GM12878 (cell line): Measurements from ENCODE around the gene BLNK. TPM values are rescaled to one million over a fixed set of nuclear protein-coding genes. Genes with fewer than 3 reads are reported as not detected.

Source experiments
- ATAC-seq: fragments of 200-7000 bp; cut with Tn5 transposase; 3 replicates; pipeline ENCODE4 v1.9.1; 2020; ENCODE audit warnings: mild to moderate bottlenecking, moderate library complexity
- BruUV-seq: library from RNA; stranded (reverse); fragments of 400-500 nt; replicated peaks from 2 replicates; lab custom pipeline; 2021; lab: Mats Ljungman, UMichigan
- CTCF ChIA-PET: fragments of 300-600 bp; sonication (Branson Sonifier 250); formaldehyde crosslinking; extraction: SDS; loops from one replicate; lab custom pipeline; 2021; ENCODE audit warnings: inconsistent platforms; lab: Yijun Ruan, JAX
- POLR2A ChIA-PET: fragments of 350-600 bp; formaldehyde crosslinking; extraction: SDS; loops from one replicate; lab custom pipeline; 2021; ENCODE audit warnings: inconsistent platforms; lab: Charles Lee
- RAD21 ChIA-PET: fragments of 300-600 bp; sonication (Branson Sonifier 250); formaldehyde crosslinking; loops from one replicate; lab custom pipeline; 2023; ENCODE audit warnings: antibody characterized with exemption; ENCODE audit not compliant: unreplicated experiment; lab: Charles Lee
- SMC1A ChIA-PET: fragments of 300-600 bp; sonication (Branson Sonifier 250); formaldehyde crosslinking; loops from one replicate; lab custom pipeline; 2023; ENCODE audit not compliant: unreplicated experiment, uncharacterized antibody; lab: Charles Lee
- DNase-seq: peaks from one replicate; pipeline ENCODE4 v3.0.0-alpha.2; 2011; ENCODE audit warnings: low read depth, low spot score
- FAIRE-seq: peaks from 3 replicates; lab custom pipeline; 2011; peaks lifted over from hg19 to GRCh38; lab: Jason Lieb, UNC
- H2AFZ ChIP-seq: 2 replicates; pipeline ENCODE4 v1.6.0; 2011; ENCODE audit warnings: low read depth, low read length, control low read depth; ENCODE audit not compliant: control insufficient read depth
- H3K27ac ChIP-seq: 2 replicates; pipeline ENCODE4 v1.5.1; 2011; ENCODE audit warnings: control low read depth; ENCODE audit not compliant: control insufficient read depth, insufficient read depth
- H3K27me3 ChIP-seq, 2 experiments: replicated peaks in 1 of 2; 2 replicates each; pipeline versions ENCODE4 v1.6.0 to v1.6.1; 2011; ENCODE audit warnings: low read length in 1 of 2; ENCODE audit not compliant: control insufficient read depth in 2 of 2, insufficient read depth in 2 of 2
- H3K36me3 ChIP-seq, 2 experiments: 2 replicates each; pipeline ENCODE4 v1.5.1; 2011; ENCODE audit warnings: low read length in 1 of 2; ENCODE audit not compliant: control insufficient read depth in 2 of 2, insufficient read depth in 2 of 2
- H3K4me1 ChIP-seq: 2 replicates; pipeline ENCODE4 v1.6.1; 2011; ENCODE audit warnings: mild to moderate bottlenecking, low read length, moderate library complexity, mixed read lengths; ENCODE audit not compliant: control insufficient read depth, insufficient read depth
- H3K4me2 ChIP-seq: 2 replicates; pipeline ENCODE4 v1.6.0; 2011; ENCODE audit warnings: control low read depth; ENCODE audit not compliant: control insufficient read depth, insufficient read depth
- H3K4me3 ChIP-seq: fragments of 200-600 bp; sonication (generic); 2 replicates; pipeline ENCODE4 v1.5.1; 2016
- H3K79me2 ChIP-seq: 2 replicates; pipeline ENCODE4 v1.6.0; 2011; ENCODE audit warnings: low read length; ENCODE audit not compliant: control insufficient read depth, insufficient read depth
- H3K9ac ChIP-seq: 2 replicates; pipeline ENCODE4 v1.8.0; 2011; ENCODE audit warnings: low read length, control low read depth, mixed read lengths; ENCODE audit not compliant: control insufficient read depth, insufficient read depth
- H3K9me3 ChIP-seq: replicated peaks from 3 replicates; pipeline ENCODE4 v1.5.1; 2011; ENCODE audit warnings: mild to moderate bottlenecking, low read length; ENCODE audit not compliant: control insufficient read depth, insufficient read depth
- H4K20me1 ChIP-seq: 2 replicates; pipeline ENCODE4 v1.6.0; 2011; ENCODE audit not compliant: control insufficient read depth, insufficient read depth
- BCL11A ChIP-seq: IDR thresholded peaks from 2 replicates; pipeline ENCODE4 v1.6.1; 2011; ENCODE audit warnings: low read depth, low read length
- CBFB ChIP-seq: IDR thresholded peaks from 2 replicates; pipeline ENCODE4 v1.6.1; 2016; ENCODE audit warnings: antibody characterized with exemption, low read depth
- CREB1 ChIP-seq: IDR thresholded peaks from 2 replicates; pipeline ENCODE4 v1.6.1; 2012; ENCODE audit warnings: low read depth, mild to moderate bottlenecking, inconsistent platforms
- FOXM1 ChIP-seq: IDR thresholded peaks from 2 replicates; pipeline ENCODE4 v1.6.1; 2012; ENCODE audit warnings: low read depth, mild to moderate bottlenecking, inconsistent platforms, low read length, moderate library complexity
- HDGF ChIP-seq: fragments of 450-650 bp; IDR thresholded peaks from 2 replicates; pipeline ENCODE4 v1.6.1; 2016; ENCODE audit warnings: antibody characterized with exemption
- HSF1 ChIP-seq: fragments of 150-350 bp; IDR thresholded peaks from 2 replicates; pipeline ENCODE4 v1.6.1; 2014; ENCODE audit warnings: mild to moderate bottlenecking, low read depth, low read length
- LARP7 ChIP-seq: fragments of 450-650 bp; IDR thresholded peaks from 2 replicates; pipeline ENCODE4 v1.6.1; 2017; ENCODE audit warnings: mild to moderate bottlenecking
- MYC ChIP-seq: IDR thresholded peaks from 2 replicates; pipeline ENCODE4 v1.6.1; 2011; ENCODE audit warnings: mild to moderate bottlenecking, low read length, moderate library complexity, inconsistent platforms; ENCODE audit not compliant: insufficient read depth, insufficient replicate concordance, insufficient read length, severe bottlenecking
- NRF1 ChIP-seq: conservative IDR thresholded peaks from 2 replicates; pipeline ENCODE4 v1.6.1; 2011; ENCODE audit warnings: mild to moderate bottlenecking, low read depth, low read length, improper control_type of control experiment
- POLR2AphosphoS5 ChIP-seq: IDR thresholded peaks from 2 replicates; pipeline ENCODE4 v1.6.1; 2011; ENCODE audit warnings: mild to moderate bottlenecking, low read length, inconsistent platforms
- RAD21 ChIP-seq: IDR thresholded peaks from 2 replicates; pipeline ENCODE4 v1.6.1; 2011; ENCODE audit warnings: mild to moderate bottlenecking, low read depth, low read length, moderate library complexity; ENCODE audit not compliant: insufficient read depth
- RBBP5 ChIP-seq: fragments of 200-600 bp; sonication (generic); conservative IDR thresholded peaks from 2 replicates; pipeline ENCODE4 v1.6.1; 2016
- SMAD5 ChIP-seq: IDR thresholded peaks from 2 replicates; pipeline ENCODE4 v1.6.1; 2016; ENCODE audit warnings: antibody characterized with exemption, low read depth
- ZSCAN29 ChIP-seq: fragments of 450-650 bp; IDR thresholded peaks from 2 replicates; pipeline ENCODE4 v1.6.1; 2017; ENCODE audit warnings: mild to moderate bottlenecking, moderate library complexity
- in situ Hi-C: fragments of 300-500 bp; cut with MboI; formaldehyde crosslinking; loops from 9 replicates; pipeline ENCODE4 v1.14.3; 2018; ENCODE audit warnings: mixed read lengths
- intact Hi-C: fragments of 100-400 bp; cut with micrococcal nuclease; formaldehyde crosslinking; loops from one replicate; pipeline ENCODE4 v1.14.2; 2022; ENCODE audit not compliant: unreplicated experiment
- polyA plus RNA-seq, 11 experiments: library from polyadenylated mRNA; depleted of rRNA in 4 of 11; unstranded in 6 of 11; stranded (reverse) in 5 of 11; fragments of >200 nt; fragmentation: Nextera tagmentation in 4 of 11; fragmentation: Illumina TruSeq in 1 of 11; extraction: Ambion mirVana in 4 of 11; extraction: Trizol in 1 of 11; gene quantifications; 1 replicate in 1 of 11; 2 replicates in 10 of 11; pipeline versions ENCODE4 v1.2.1 to v1.2.3, GENCODE V29; 2011 to 2016; ENCODE audit warnings: inconsistent platforms in 2 of 11, missing spikeins in 2 of 11, low read depth in 1 of 11
- total RNA-seq, 4 experiments: library from RNA; depleted of rRNA in 3 of 4; stranded (reverse); fragments of >200 nt in 3 of 4; fragmentation: Illumina TruSeq in 1 of 4; extraction: Trizol in 1 of 4; gene quantifications; 2 replicates each; pipeline versions ENCODE4 v1.2.1 to v1.2.3, GENCODE V29; 2013 to 2021
- TF ChIP-seq, protein P1 (sequence below): fragments of 450-650 bp; IDR thresholded peaks from 2 replicates; pipeline ENCODE4 v1.6.1; 2017; ENCODE audit warnings: mild to moderate bottlenecking, moderate library complexity

The BLNK gene
- total and polyA plus RNA-seq, 10 of the 15 experiments (the other 5 are each of a cell fraction or from before 2014, with no cell fraction given), result 79.5 to 201 (median 139) TPM

DNA sequence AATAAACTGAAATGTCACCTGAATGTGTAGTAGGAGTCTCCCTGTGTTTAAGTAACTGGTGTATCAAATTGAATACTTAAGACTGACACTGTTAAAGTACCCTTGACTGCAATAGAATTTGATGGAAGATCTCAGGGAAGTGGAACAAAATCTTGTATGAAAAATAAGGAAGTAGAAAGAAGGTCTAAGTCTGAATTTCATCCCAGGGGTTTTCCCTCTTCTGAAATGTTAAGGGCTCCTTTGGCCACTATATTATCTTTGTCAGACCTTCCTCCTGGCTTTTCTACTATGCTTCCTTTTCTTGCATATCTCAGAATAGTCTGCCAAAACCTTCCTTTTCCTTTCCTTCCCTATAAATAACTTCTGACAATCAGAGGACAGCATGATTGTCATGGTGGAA, 59.6 kb downstream of the BLNK start:
- ChIA-PET CTCF (no interaction called here), POLR2A (no interaction called here), RAD21 (no interaction called here), SMC1A (no interaction called here)
- Histone ChIP-seq H3K9ac (no peak overlapping the region), H3K4me3 (no peak overlapping the region), H3K9me3 (no peaks in the 10 kb centered on the region), H3K4me2 (no peak overlapping the region), H2AFZ (no peak overlapping the region), H3K27ac (no peak overlapping the region), H3K79me2 (no peaks in the 10 kb centered on the region), H3K36me3 (peaks cover 32 to 76% of the 10 kb centered on the region in 2 experiments), H4K20me1 (no peaks in the 10 kb centered on the region), H3K4me1 (peaks cover 18% of the 10 kb centered on the region), H3K27me3 (no peaks in the 10 kb centered on the region)
- BruUV-seq, result no TSS peak
- DNase-seq (no peak), FAIRE-seq (no peak), ATAC-seq (no peak)
- in situ Hi-C loops, result no loop called here
- intact Hi-C loops, result no loop called here
- TF ChIP-seq HDGF (no peak), NRF1 (no peak), MYC (no peak), CBFB (no peak), POLR2AphosphoS5 (no peak), SMAD5 (no peak), ZSCAN29 (no peak), FOXM1 (no peak), RBBP5 (no peak), LARP7 (no peak), CREB1 (no peak), HSF1 (no peak), RAD21 (no peak), BCL11A (no peak)
- TF ChIP-seq, protein P1, sequence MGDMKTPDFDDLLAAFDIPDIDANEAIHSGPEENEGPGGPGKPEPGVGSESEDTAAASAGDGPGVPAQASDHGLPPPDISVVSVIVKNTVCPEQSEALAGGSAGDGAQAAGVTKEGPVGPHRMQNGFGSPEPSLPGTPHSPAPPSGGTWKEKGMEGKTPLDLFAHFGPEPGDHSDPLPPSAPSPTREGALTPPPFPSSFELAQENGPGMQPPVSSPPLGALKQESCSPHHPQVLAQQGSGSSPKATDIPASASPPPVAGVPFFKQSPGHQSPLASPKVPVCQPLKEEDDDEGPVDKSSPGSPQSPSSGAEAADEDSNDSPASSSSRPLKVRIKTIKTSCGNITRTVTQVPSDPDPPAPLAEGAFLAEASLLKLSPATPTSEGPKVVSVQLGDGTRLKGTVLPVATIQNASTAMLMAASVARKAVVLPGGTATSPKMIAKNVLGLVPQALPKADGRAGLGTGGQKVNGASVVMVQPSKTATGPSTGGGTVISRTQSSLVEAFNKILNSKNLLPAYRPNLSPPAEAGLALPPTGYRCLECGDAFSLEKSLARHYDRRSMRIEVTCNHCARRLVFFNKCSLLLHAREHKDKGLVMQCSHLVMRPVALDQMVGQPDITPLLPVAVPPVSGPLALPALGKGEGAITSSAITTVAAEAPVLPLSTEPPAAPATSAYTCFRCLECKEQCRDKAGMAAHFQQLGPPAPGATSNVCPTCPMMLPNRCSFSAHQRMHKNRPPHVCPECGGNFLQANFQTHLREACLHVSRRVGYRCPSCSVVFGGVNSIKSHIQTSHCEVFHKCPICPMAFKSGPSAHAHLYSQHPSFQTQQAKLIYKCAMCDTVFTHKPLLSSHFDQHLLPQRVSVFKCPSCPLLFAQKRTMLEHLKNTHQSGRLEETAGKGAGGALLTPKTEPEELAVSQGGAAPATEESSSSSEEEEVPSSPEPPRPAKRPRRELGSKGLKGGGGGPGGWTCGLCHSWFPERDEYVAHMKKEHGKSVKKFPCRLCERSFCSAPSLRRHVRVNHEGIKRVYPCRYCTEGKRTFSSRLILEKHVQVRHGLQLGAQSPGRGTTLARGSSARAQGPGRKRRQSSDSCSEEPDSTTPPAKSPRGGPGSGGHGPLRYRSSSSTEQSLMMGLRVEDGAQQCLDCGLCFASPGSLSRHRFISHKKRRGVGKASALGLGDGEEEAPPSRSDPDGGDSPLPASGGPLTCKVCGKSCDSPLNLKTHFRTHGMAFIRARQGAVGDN, result no peak
